ENCODE data around the gene GPRIN3. TPM values are rescaled to one million over a fixed set of nuclear protein-coding genes. Genes with fewer than 3 reads are reported as not detected.

Gene GPRIN3
- total RNA-seq (2013; cell fraction: nucleolus; rRNA removed): not detected in 2 replicates
- total RNA-seq (2014; rRNA removed) (not detected in 2 replicates), total RNA-seq (2014; rRNA removed; fragmentation: Illumina TruSeq; extraction: Trizol) (not detected in 2 replicates), total RNA-seq (2021) (0.03 and 0.05 TPM in 2 replicates), polyA plus RNA-seq (2011; rRNA removed) (under 0.01 TPM in 2 replicates), polyA plus RNA-seq (2014; fragmentation: Illumina TruSeq; extraction: Trizol) (under 0.01 TPM in 1 of 2 replicates, not detected in the other), polyA plus RNA-seq (2014; fragmentation: Nextera tagmentation; extraction: Ambion mirVana) (not detected), polyA plus RNA-seq (2014; rRNA removed) (not detected in 2 replicates), polyA plus RNA-seq (2016; fragmentation: Nextera tagmentation; extraction: Ambion mirVana) (under 1 TPM in 1 of 2 experiments, not detected in 1; 0.01 TPM), polyA minus RNA-seq (2011; rRNA and poly(A)+ RNA removed) (0.05 TPM in 1 of 2 replicates, not detected in the other), Bru-seq, nascent RNA (percentile 1 among the genes with signal in this experiment), BruChase-seq, experiment 1, labeled RNA remaining after a 6-hour chase (not detected), BruChase-seq, experiment 2, labeled RNA remaining after a 2-hour chase (not detected)
- polyA plus RNA-seq (2011; ENCODE audit: low read depth): 0.04 TPM
- polyA plus RNA-seq (2011; cell fraction: cytosol; rRNA removed): under 0.01 TPM in 1 of 2 replicates, not detected in the other
- polyA plus RNA-seq (2011; cell fraction: nucleus; rRNA removed): 0.01 TPM in 1 of 2 replicates, not detected in the other
- 0.01 and 0.04 TPM in 2 replicates for polyA plus RNA-seq (2012)
- not detected in 2 replicates for polyA minus RNA-seq (2011; cell fraction: cytosol; rRNA and poly(A)+ RNA removed)
- not detected in 2 replicates for polyA minus RNA-seq (2011; cell fraction: nucleus; rRNA and poly(A)+ RNA removed)
- long read RNA-seq, experiment 1: 0 reads
- long read RNA-seq, experiment 2: 0 reads

- FAIRE-seq: no peak
Measured at GRCh38 chr4:89307446-89308160, at the start of gene GPRIN3. TSS of gene GPRIN3 (minus strand) at chr4:89307800. CDS start at chr4:89250110, 57,690 bp downstream.

More at GRCh38 chr4:89307446-89308160, at the start of gene GPRIN3:
- TF ChIP-seq IKZF1 (conservative IDR thresholded peaks at IDR 0.05) (peak; percentile 24; the same call in 1 of the 2 replicates), EGR1 (IDR thresholded peaks at IDR 0.05; ENCODE audit: borderline replicate concordance in 1 of 2, low read depth in 2 of 2, low read length in 2 of 2) (0 out of 3 replicates have a peak, but pooled peaks of 1 of the 2 experiments have one; percentile 12), MEF2A (IDR thresholded peaks at IDR 0.05; ENCODE audit: insufficient read depth, low read depth, low read length) (no peak), REST (IDR thresholded peaks at IDR 0.05; ENCODE audit: low read depth, low read length) (no peak), DPF2 (IDR thresholded peaks at IDR 0.05) (0 out of 2 replicates have a peak, but pooled peaks have one; percentile 18)
- 3% methylated on average over 41 of the region's 67 CpGs for WGBS (ENCODE audit: insufficient coverage, insufficient replicate concordance, low lambda C conversion rate, missing lambda C conversion rate)
- no peaks in the 10 kb centered on the region for H3K4me1 ChIP-seq (ENCODE audit: control insufficient read depth, insufficient read depth, low read length)
- no peak within 1 kb of the TSS for H3K27ac ChIP-seq (ENCODE audit: control insufficient read depth, insufficient read depth)
- RAD21 ChIA-PET (ENCODE audit: unreplicated experiment): no interaction called here
- H3K27me3 ChIP-seq (replicated peaks in 1 of 2; ENCODE audit: control insufficient read depth in 2 of 2, insufficient read depth in 2 of 2, low read length in 1 of 2): peaks cover 11% of the 10 kb centered on the region in 2 experiments
- H3K36me3 ChIP-seq (ENCODE audit: control insufficient read depth in 2 of 2, insufficient read depth in 2 of 2, low read length in 1 of 2): no peaks in the 10 kb centered on the region
- SMC1A ChIA-PET (ENCODE audit: uncharacterized antibody, unreplicated experiment): interaction anchor here (1.0 to 1.3 kb wide), 2 partner anchors 14 to 53 kb away, joined by 3 to 4 read pairs; no protein-coding TSS in a partner anchor
- POLR2A ChIA-PET: no interaction called here
- H3K79me2 ChIP-seq (ENCODE audit: control insufficient read depth, insufficient read depth, low read length): no peaks in the 10 kb centered on the region
- no peaks in the 10 kb centered on the region for H3K9me3 ChIP-seq (replicated peaks; ENCODE audit: control insufficient read depth, insufficient read depth, low read length)
- H3K4me3 ChIP-seq: no peak within 1 kb of the TSS
- intact Hi-C loops (cut with micrococcal nuclease; ENCODE audit: unreplicated experiment) (no loop called here), in situ Hi-C loops (cut with MboI) (no loop called here)
- CTCF ChIA-PET: no interaction called here
- DNase-seq (ENCODE audit: low read depth, low spot score) (no peak), ATAC-seq (peak; percentile 52)
- no peak within 1 kb of the TSS for H2AFZ ChIP-seq (ENCODE audit: control insufficient read depth, low read depth, low read length)
- no TSS peak for BruUV-seq (replicated peaks)
- H3K9ac ChIP-seq (ENCODE audit: control insufficient read depth, insufficient read depth, low read length): no peak within 1 kb of the TSS
- H4K20me1 ChIP-seq (ENCODE audit: control insufficient read depth, insufficient read depth): no peaks in the 10 kb centered on the region
- peak within 1 kb of the TSS; percentile 48; the same call in 1 of the 2 replicates for H3K4me2 ChIP-seq (ENCODE audit: control insufficient read depth, insufficient read depth)
